H1 (cell line): ENCODE results near the gene SKP2. TPM values are rescaled to one million over a fixed set of nuclear protein-coding genes. Genes with fewer than 3 reads are reported as not detected.
A peak's percentile ranks its signal among the peaks of the same experiment; 100 is the strongest.

Experiments used
- CTCF ChIA-PET: fragments of 300-600 bp; sonication (Branson Sonifier 250); formaldehyde crosslinking; loops from one replicate; lab custom pipeline; 2021; ENCODE audit not compliant: partially characterized antibody; lab: Charles Lee
- POLR2A ChIA-PET: fragments of 300-600 bp; sonication (Branson Sonifier 250); formaldehyde crosslinking; loops from one replicate; lab custom pipeline; 2021; ENCODE audit warnings: inconsistent platforms; ENCODE audit not compliant: partially characterized antibody; lab: Charles Lee
- DNase-seq, 2 experiments: peaks; one replicate each; pipeline versions ENCODE4 v3.0.0 to v3.0.0-alpha.2; 2010 to 2022; ENCODE audit warnings: low spot score in 2 of 2, low read depth in 1 of 2, mixed read lengths in 1 of 2
- FAIRE-seq: peaks from 2 replicates; lab custom pipeline; 2011; peaks lifted over from hg19 to GRCh38; lab: Jason Lieb, UNC
- H2AFZ ChIP-seq: 2 replicates; pipeline ENCODE4 v1.8.1; 2012; ENCODE audit warnings: low read length, inconsistent platforms
- H2AK5ac ChIP-seq: 2 replicates; pipeline ENCODE4 v1.6.1; 2013; ENCODE audit warnings: low read depth, low read length
- H2BK120ac ChIP-seq: replicated peaks from 2 replicates; pipeline ENCODE3; 2013; ENCODE audit warnings: low read depth, low read length, inconsistent platforms
- H2BK12ac ChIP-seq: 2 replicates; pipeline ENCODE4 v1.6.1; 2013; ENCODE audit warnings: low read depth, low read length
- H2BK15ac ChIP-seq: 2 replicates; pipeline ENCODE4 v1.6.1; 2013; ENCODE audit warnings: low read length
- H2BK20ac ChIP-seq: 2 replicates; pipeline ENCODE4 v1.6.1; 2013; ENCODE audit warnings: low read length
- H2BK5ac ChIP-seq: 2 replicates; pipeline ENCODE4 v1.6.1; 2013; ENCODE audit warnings: low read depth, low read length
- H3K14ac ChIP-seq: 2 replicates; pipeline ENCODE4 v1.6.1; 2013; ENCODE audit warnings: inconsistent platforms; ENCODE audit not compliant: insufficient read length
- H3K18ac ChIP-seq: 2 replicates; pipeline ENCODE4 v1.6.1; 2013; ENCODE audit warnings: low read length; ENCODE audit errors: extremely low read depth
- H3K23ac ChIP-seq: 2 replicates; pipeline ENCODE4 v1.6.1; 2013; ENCODE audit warnings: inconsistent platforms; ENCODE audit not compliant: insufficient read length
- H3K23me2 ChIP-seq: 2 replicates; pipeline ENCODE4 v1.6.1; 2013; ENCODE audit warnings: low read depth, low read length
- H3K27ac ChIP-seq: 2 replicates; pipeline ENCODE4 v1.6.1; 2011; ENCODE audit warnings: low read depth, low read length, inconsistent platforms
- H3K27me3 ChIP-seq, 4 experiments: replicated peaks in 1 of 4; 1 replicate in 1 of 4; 2 replicates in 3 of 4; pipeline versions ENCODE4 v1.6.1 to v1.8.1; 2011 to 2013; ENCODE audit warnings: low read length in 3 of 4, mild to moderate bottlenecking in 3 of 4, inconsistent platforms in 2 of 4, mixed read lengths in 2 of 4, moderate library complexity in 1 of 4; ENCODE audit not compliant: control insufficient read depth in 3 of 4, insufficient read depth in 3 of 4; ENCODE audit errors: extremely low read depth in 1 of 4
- H3K36me3 ChIP-seq, 4 experiments: 2 replicates each; pipeline versions ENCODE4 v1.6.1 to v1.8.1; 2011 to 2013; ENCODE audit warnings: mild to moderate bottlenecking in 4 of 4, low read length in 3 of 4, moderate library complexity in 2 of 4, control low read depth in 1 of 4, inconsistent platforms in 1 of 4; ENCODE audit not compliant: insufficient read depth in 4 of 4, control insufficient read depth in 2 of 4
- H3K4ac ChIP-seq: replicated peaks from 2 replicates; pipeline ENCODE3; 2013; ENCODE audit warnings: low read length, low read depth, mixed read lengths, inconsistent platforms; ENCODE audit not compliant: insufficient read length
- H3K4me1 ChIP-seq, 4 experiments: replicated peaks in 1 of 4; 1 replicate in 1 of 4; 2 replicates in 3 of 4; pipeline versions ENCODE4 v1.6.1 to v1.8.1; 2011 to 2013; ENCODE audit warnings: low read length in 3 of 4, inconsistent platforms in 2 of 4, mixed read lengths in 1 of 4; ENCODE audit not compliant: insufficient read depth in 4 of 4, control insufficient read depth in 3 of 4
- H3K4me2 ChIP-seq, 2 experiments: 2 replicates each; pipeline versions ENCODE4 v1.6.1 to v1.8.1; 2011 to 2013; ENCODE audit warnings: low read depth in 2 of 2, low read length in 2 of 2, control low read depth in 1 of 2, inconsistent platforms in 1 of 2, mild to moderate bottlenecking in 1 of 2; ENCODE audit not compliant: insufficient read depth in 1 of 2
- H3K4me3 ChIP-seq, 4 experiments: fragments of 200-600, 300-600 bp in 1 of 4; sonication (generic), shearing (Covaris generic), sonication (Bioruptor Twin) in 1 of 4; 2 replicates each; pipeline versions ENCODE4 v1.5.1 to v1.8.1; 2011 to 2016; ENCODE audit warnings: low read length in 4 of 4, low read depth in 3 of 4, control low read depth in 2 of 4, inconsistent platforms in 2 of 4, mild to moderate bottlenecking in 2 of 4, mixed read lengths in 1 of 4, moderate library complexity in 1 of 4; ENCODE audit not compliant: insufficient read depth in 2 of 4; ENCODE audit errors: extremely low read depth in 1 of 4
- H3K56ac ChIP-seq: replicated peaks from 2 replicates; pipeline ENCODE3; 2013; ENCODE audit warnings: low read depth, mild to moderate bottlenecking, mixed read lengths, low read length, inconsistent platforms; ENCODE audit not compliant: insufficient read length
- H3K79me1 ChIP-seq: 2 replicates; pipeline ENCODE4 v1.6.1; 2013; ENCODE audit warnings: low read depth, low read length, control low read depth
- H3K79me2 ChIP-seq, 2 experiments: 2 replicates each; pipeline versions ENCODE4 v1.6.1 to v1.8.1; 2012 to 2013; ENCODE audit warnings: low read length in 2 of 2, mild to moderate bottlenecking in 2 of 2, inconsistent platforms in 1 of 2; ENCODE audit not compliant: insufficient read depth in 2 of 2, control insufficient read depth in 1 of 2
- H3K9ac ChIP-seq, 4 experiments: replicated peaks in 1 of 4; 1 replicate in 1 of 4; 2 replicates in 3 of 4; pipeline versions ENCODE4 v1.6.1 to v1.8.1; 2011 to 2013; ENCODE audit warnings: low read depth in 3 of 4, low read length in 3 of 4, control low read depth in 2 of 4, mild to moderate bottlenecking in 2 of 4, moderate library complexity in 2 of 4, inconsistent platforms in 1 of 4; ENCODE audit errors: extremely low read depth in 1 of 4
- H3K9me3 ChIP-seq, 2 experiments: 2 replicates each; pipeline versions ENCODE4 v1.6.1 to v1.8.1; 2012 to 2013; ENCODE audit warnings: mild to moderate bottlenecking in 2 of 2, moderate library complexity in 2 of 2, control low read depth in 1 of 2, inconsistent platforms in 1 of 2, low read depth in 1 of 2, low read length in 1 of 2, mixed read lengths in 1 of 2; ENCODE audit not compliant: insufficient read depth in 2 of 2
- H4K20me1 ChIP-seq, 2 experiments: replicated peaks in 1 of 2; 2 replicates each; pipeline versions ENCODE3 to v1.8.1; 2011 to 2013; ENCODE audit warnings: inconsistent platforms in 2 of 2, low read length in 2 of 2, mild to moderate bottlenecking in 1 of 2; ENCODE audit not compliant: insufficient read depth in 2 of 2, control insufficient read depth in 1 of 2
- H4K5ac ChIP-seq: 2 replicates; pipeline ENCODE4 v1.6.1; 2013; ENCODE audit warnings: low read length, low read depth, mixed read lengths, inconsistent platforms; ENCODE audit not compliant: insufficient read length
- H4K8ac ChIP-seq: 2 replicates; pipeline ENCODE4 v1.8.0; 2013; ENCODE audit warnings: mild to moderate bottlenecking, moderate library complexity, low read length, inconsistent platforms; ENCODE audit not compliant: insufficient read depth; ENCODE audit errors: extremely low read depth
- H4K91ac ChIP-seq: replicated peaks from 2 replicates; pipeline ENCODE3; 2013; ENCODE audit warnings: low read length, mixed read lengths, inconsistent platforms; ENCODE audit not compliant: insufficient read length
- BACH1 ChIP-seq: IDR thresholded peaks from 2 replicates; pipeline ENCODE4 v1.6.1; 2012; ENCODE audit warnings: low read length, improper control_type of control experiment
- BCL11A ChIP-seq, 2 experiments: IDR thresholded peaks; one replicate each; pipeline ENCODE4 v1.6.1; 2011; ENCODE audit warnings: low read depth in 2 of 2, low read length in 2 of 2, mild to moderate bottlenecking in 2 of 2
- CTBP2 ChIP-seq: IDR thresholded peaks from 2 replicates; pipeline ENCODE4 v1.7.0; 2011; ENCODE audit warnings: borderline replicate concordance, mild to moderate bottlenecking, moderate library complexity, mixed read lengths, low read length; ENCODE audit not compliant: insufficient read depth, insufficient read length
- HDAC2 ChIP-seq, 2 experiments: fragments of 300-600 bp in 1 of 2; sonication (generic) in 1 of 2; IDR thresholded peaks; 2 replicates each; pipeline ENCODE4 v1.6.1; 2011 to 2012; ENCODE audit warnings: low read depth in 2 of 2, low read length in 2 of 2, mild to moderate bottlenecking in 2 of 2, moderate library complexity in 2 of 2, borderline replicate concordance in 1 of 2, inconsistent platforms in 1 of 2
- RAD21 ChIP-seq, 2 experiments: IDR thresholded peaks in 1 of 2; conservative IDR thresholded peaks in 1 of 2; 2 replicates each; pipeline ENCODE4 v1.6.1; 2011; ENCODE audit warnings: low read depth in 2 of 2, low read length in 2 of 2, improper control_type of control experiment in 1 of 2, inconsistent platforms in 1 of 2, mild to moderate bottlenecking in 1 of 2, moderate library complexity in 1 of 2
- SIN3A ChIP-seq, 2 experiments: IDR thresholded peaks in 1 of 2; conservative IDR thresholded peaks in 1 of 2; 2 replicates each; pipeline ENCODE4 v1.6.1; 2011 to 2012; ENCODE audit warnings: low read length in 2 of 2, improper control_type of control experiment in 1 of 2, low read depth in 1 of 2, mild to moderate bottlenecking in 1 of 2
- SP1 ChIP-seq: IDR thresholded peaks from 2 replicates; pipeline ENCODE4 v1.6.1; 2011; ENCODE audit warnings: low read depth, low read length
- TAF1 ChIP-seq: IDR thresholded peaks from 2 replicates; pipeline ENCODE4 v1.6.1; 2011; ENCODE audit warnings: mild to moderate bottlenecking, low read depth, low read length
- WGBS, 2 experiments: shearing (Covaris generic) in 1 of 2; methylation state at CpG; one replicate each; pipeline versions ENCODE4 v1.1.6 to v1.1.7; 2013 to 2015; ENCODE audit warnings: low lambda C conversion rate in 2 of 2, mixed read lengths in 2 of 2, inconsistent platforms in 1 of 2, low coverage in 1 of 2, missing lambda C conversion rate in 1 of 2; ENCODE audit not compliant: insufficient replicate concordance in 2 of 2, insufficient coverage in 1 of 2, insufficient read length in 1 of 2; ENCODE audit errors: extremely low coverage in 1 of 2, missing lambda C conversion rate in 1 of 2; 5-methylcytosine and 5-hydroxymethylcytosine counted together
- polyA plus RNA-seq, 7 experiments: library from polyadenylated mRNA; depleted of rRNA in 3 of 7; stranded (reverse) in 5 of 7; unstranded in 2 of 7; fragments of >200 nt in 5 of 7; fragments of 200-250 nt in 2 of 7; gene quantifications; 1 replicate in 5 of 7; 2 replicates in 1 of 7; 4 replicates in 1 of 7; pipeline versions ENCODE4 v1.2.1 to v1.2.3, GENCODE V29; 2011 to 2013; ENCODE audit warnings: missing spikeins in 2 of 7, mixed read lengths in 2 of 7
- total RNA-seq: library from RNA; stranded (reverse); fragmentation: NEBNext Ultra II Directional; extraction: Animal tissue kit (Norgen Biotek cat#: 25700); gene quantifications from 2 replicates; pipeline ENCODE4 v1.2.1, GENCODE V29; 2021

Gene SKP2
- total and polyA plus RNA-seq, 2 of the 8 experiments (the other 6 are each of a cell fraction or from before 2014, with no cell fraction given), result 49.9 to 104 TPM

DNA sequence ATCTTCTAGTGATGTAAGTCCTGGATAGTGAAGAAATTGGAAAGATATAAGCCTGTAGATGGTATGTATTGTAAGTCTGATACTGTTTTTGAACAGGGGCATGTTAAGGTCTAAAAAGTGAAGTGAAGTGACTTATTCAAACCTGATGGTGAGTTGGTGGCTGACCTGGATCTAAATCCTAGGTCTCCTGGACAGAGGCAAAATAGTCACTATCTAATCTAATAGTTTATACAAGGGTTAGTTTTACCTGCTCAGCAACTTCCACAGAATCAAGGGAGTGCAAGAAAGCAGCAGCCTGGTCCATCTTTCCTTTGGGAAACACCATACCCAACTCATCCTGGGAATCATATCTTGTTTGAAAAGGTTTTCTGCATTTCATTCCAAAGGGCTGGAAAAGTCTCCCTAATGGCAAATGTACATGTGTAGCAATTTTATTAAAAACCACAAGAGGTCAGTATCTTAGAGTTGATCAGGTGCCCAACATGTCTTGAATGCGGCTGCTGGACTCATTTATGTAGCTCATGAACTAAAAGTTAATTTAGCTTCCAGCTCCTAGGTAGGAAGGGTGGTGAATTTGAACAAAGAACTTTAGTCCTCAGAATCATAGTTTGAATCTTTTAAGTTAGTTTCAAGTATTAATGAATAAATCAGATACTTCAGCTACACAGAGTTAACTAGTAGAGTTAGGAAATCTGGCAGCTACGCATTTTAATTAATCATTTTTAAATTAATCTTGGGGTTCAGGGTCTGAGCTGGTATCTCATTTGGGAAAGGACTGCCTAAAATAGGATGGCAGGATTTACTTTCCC lies 26.0 kb downstream of the SKP2 start:
- Histone ChIP-seq H3K4me3 (no peak overlapping the region), H2AK5ac (no peak overlapping the region), H3K36me3 (peaks cover 8 to 71% (median 32%) of the 10 kb centered on the region in 4 experiments), H3K23me2 (no peaks in the 10 kb centered on the region), H2BK15ac (no peak overlapping the region), H2BK120ac (no peak overlapping the region), H4K91ac (no peak overlapping the region), H3K27ac (no peak overlapping the region), H3K4me2 (no peak overlapping the region), H3K27me3 (peaks cover 0 to 3% (median 0%) of the 10 kb centered on the region in 4 experiments; a peak in 1 of 7 replicates), H3K9ac (no peak overlapping the region), H3K4ac (no peak overlapping the region), H3K79me1 (no peaks in the 10 kb centered on the region), H3K9me3 (no peaks in the 10 kb centered on the region), H2BK20ac (no peak overlapping the region), H4K8ac (no peak overlapping the region), H3K79me2 (no peaks in the 10 kb centered on the region), H2BK5ac (no peak overlapping the region), H4K20me1 (no peaks in the 10 kb centered on the region), H3K23ac (no peak overlapping the region), H3K14ac (no peak overlapping the region), H2BK12ac (no peak overlapping the region), H3K56ac (no peak overlapping the region), H2AFZ (no peak overlapping the region), H3K4me1 (no peaks in the 10 kb centered on the region), H4K5ac (no peak overlapping the region), H3K18ac (no peak overlapping the region)
- FAIRE-seq, result no peak
- no peak for DNase-seq
- ChIA-PET CTCF (interaction anchor here (0.5 to 1.8 kb wide), 18 partner anchors 8 to 853 kb away, joined by 3 to 6 read pairs (median 3); no protein-coding TSS in a partner anchor), POLR2A (no interaction called here)
- 98% methylated on average over 2 of the region's 2 CpGs; no CpG with 5 or more reads in 1 of the 2 experiments for whole genome bisulfite sequencing, 2 experiments
- TF ChIP-seq SIN3A (conservative IDR thresholded peaks at IDR 0.05 in 1 of 2, IDR thresholded peaks at IDR 0.05 in 1 of 2; ENCODE audit: low read depth in 1 of 2, low read length in 2 of 2) (no peak), HDAC2 (IDR thresholded peaks at IDR 0.05; ENCODE audit: borderline replicate concordance in 1 of 2, low read depth in 2 of 2, low read length in 2 of 2) (no peak), BCL11A (IDR thresholded peaks at IDR 0.05; ENCODE audit: low read depth in 2 of 2, low read length in 2 of 2) (no peak), CTBP2 (no peak), BACH1 (no peak), RAD21 (IDR thresholded peaks at IDR 0.05 in 1 of 2, conservative IDR thresholded peaks at IDR 0.05 in 1 of 2; ENCODE audit: low read depth in 2 of 2, low read length in 2 of 2) (peak; percentile 15 to 17; a peak in 2 of 4 replicates), TAF1 (no peak), SP1 (no peak)
